Measurements from ENCODE around the gene DPH2.

DPH2 gene

GRCh38 chr1:44002606-44003157 is 32.9 kb downstream of the DPH2 start:
- ATAC-seq, result no peak
- no peak for TF ChIP-seq BACH2 (CRISPR knock-in tag; IDR thresholded peaks at IDR 0.05; ENCODE audit: borderline replicate concordance)
- no peak for TF ChIP-seq PPARA (CRISPR knock-in tag; IDR thresholded peaks at IDR 0.05; ENCODE audit: borderline replicate concordance)
- no peak for TF ChIP-seq RARB (CRISPR knock-in tag; IDR thresholded peaks at IDR 0.05)
- TF ChIP-seq ZC3H10 (CRISPR knock-in tag; IDR thresholded peaks at IDR 0.05), result no peak
- TF ChIP-seq ZFP30 (CRISPR knock-in tag; IDR thresholded peaks at IDR 0.05), result no peak
- no peak for TF ChIP-seq POU6F1 (CRISPR knock-in tag; IDR thresholded peaks at IDR 0.05; ENCODE audit: borderline replicate concordance, low read depth)
- no peak for TF ChIP-seq GLIS3 (CRISPR knock-in tag; IDR thresholded peaks at IDR 0.05)
- no peak for TF ChIP-seq ISL1 (CRISPR knock-in tag; IDR thresholded peaks at IDR 0.05)
- TF ChIP-seq ZFP3 (CRISPR knock-in tag; IDR thresholded peaks at IDR 0.05), result no peak
- TF ChIP-seq, protein P1, sequence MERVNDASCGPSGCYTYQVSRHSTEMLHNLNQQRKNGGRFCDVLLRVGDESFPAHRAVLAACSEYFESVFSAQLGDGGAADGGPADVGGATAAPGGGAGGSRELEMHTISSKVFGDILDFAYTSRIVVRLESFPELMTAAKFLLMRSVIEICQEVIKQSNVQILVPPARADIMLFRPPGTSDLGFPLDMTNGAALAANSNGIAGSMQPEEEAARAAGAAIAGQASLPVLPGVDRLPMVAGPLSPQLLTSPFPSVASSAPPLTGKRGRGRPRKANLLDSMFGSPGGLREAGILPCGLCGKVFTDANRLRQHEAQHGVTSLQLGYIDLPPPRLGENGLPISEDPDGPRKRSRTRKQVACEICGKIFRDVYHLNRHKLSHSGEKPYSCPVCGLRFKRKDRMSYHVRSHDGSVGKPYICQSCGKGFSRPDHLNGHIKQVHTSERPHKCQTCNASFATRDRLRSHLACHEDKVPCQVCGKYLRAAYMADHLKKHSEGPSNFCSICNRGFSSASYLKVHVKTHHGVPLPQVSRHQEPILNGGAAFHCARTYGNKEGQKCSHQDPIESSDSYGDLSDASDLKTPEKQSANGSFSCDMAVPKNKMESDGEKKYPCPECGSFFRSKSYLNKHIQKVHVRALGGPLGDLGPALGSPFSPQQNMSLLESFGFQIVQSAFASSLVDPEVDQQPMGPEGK (CRISPR knock-in tag; IDR thresholded peaks at IDR 0.05; ENCODE audit: borderline replicate concordance), result no peak
- TF ChIP-seq ZNF70 (CRISPR knock-in tag; IDR thresholded peaks at IDR 0.05), result no peak
- no peak for TF ChIP-seq SNAI2 (CRISPR knock-in tag; IDR thresholded peaks at IDR 0.05)
- no peak for TF ChIP-seq OSR1 (CRISPR knock-in tag; IDR thresholded peaks at IDR 0.05)
- TF ChIP-seq ARNTL (CRISPR knock-in tag; IDR thresholded peaks at IDR 0.05; ENCODE audit: borderline replicate concordance, low read depth), result no peak
- TF ChIP-seq ESRRG (CRISPR knock-in tag; IDR thresholded peaks at IDR 0.05), result no peak
- TF ChIP-seq ZNF565 (CRISPR knock-in tag; conservative IDR thresholded peaks at IDR 0.05; ENCODE audit: low read depth), result no peak
- TF ChIP-seq CSDC2 (CRISPR knock-in tag; IDR thresholded peaks at IDR 0.05), result no peak
- no peak for TF ChIP-seq TSHZ2 (CRISPR knock-in tag; IDR thresholded peaks at IDR 0.05)
- no peak for TF ChIP-seq TCF4 (CRISPR knock-in tag; IDR thresholded peaks at IDR 0.05; ENCODE audit: borderline replicate concordance)
- TF ChIP-seq TOX (CRISPR knock-in tag; IDR thresholded peaks at IDR 0.05; ENCODE audit: borderline replicate concordance), result no peak

- ATAC-seq, result no peak
- no peak for TF ChIP-seq POU6F1 (CRISPR knock-in tag; IDR thresholded peaks at IDR 0.05; ENCODE audit: borderline replicate concordance, low read depth)
- TF ChIP-seq, protein P1 (CRISPR knock-in tag; IDR thresholded peaks at IDR 0.05; ENCODE audit: borderline replicate concordance), result no peak
- no peak for TF ChIP-seq ZNF70 (CRISPR knock-in tag; IDR thresholded peaks at IDR 0.05)
- no peak for TF ChIP-seq SNAI2 (CRISPR knock-in tag; IDR thresholded peaks at IDR 0.05)
- TF ChIP-seq ISL1 (CRISPR knock-in tag; IDR thresholded peaks at IDR 0.05), result no peak
- no peak for TF ChIP-seq OSR1 (CRISPR knock-in tag; IDR thresholded peaks at IDR 0.05)
- no peak for TF ChIP-seq ESRRG (CRISPR knock-in tag; IDR thresholded peaks at IDR 0.05)
- no peak for TF ChIP-seq TSHZ2 (CRISPR knock-in tag; IDR thresholded peaks at IDR 0.05)
- no peak for TF ChIP-seq CSDC2 (CRISPR knock-in tag; IDR thresholded peaks at IDR 0.05)
- TF ChIP-seq, protein P2, sequence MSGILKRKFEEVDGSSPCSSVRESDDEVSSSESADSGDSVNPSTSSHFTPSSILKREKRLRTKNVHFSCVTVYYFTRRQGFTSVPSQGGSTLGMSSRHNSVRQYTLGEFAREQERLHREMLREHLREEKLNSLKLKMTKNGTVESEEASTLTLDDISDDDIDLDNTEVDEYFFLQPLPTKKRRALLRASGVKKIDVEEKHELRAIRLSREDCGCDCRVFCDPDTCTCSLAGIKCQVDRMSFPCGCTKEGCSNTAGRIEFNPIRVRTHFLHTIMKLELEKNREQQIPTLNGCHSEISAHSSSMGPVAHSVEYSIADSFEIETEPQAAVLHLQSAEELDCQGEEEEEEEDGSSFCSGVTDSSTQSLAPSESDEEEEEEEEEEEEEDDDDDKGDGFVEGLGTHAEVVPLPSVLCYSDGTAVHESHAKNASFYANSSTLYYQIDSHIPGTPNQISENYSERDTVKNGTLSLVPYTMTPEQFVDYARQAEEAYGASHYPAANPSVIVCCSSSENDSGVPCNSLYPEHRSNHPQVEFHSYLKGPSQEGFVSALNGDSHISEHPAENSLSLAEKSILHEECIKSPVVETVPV (CRISPR knock-in tag; IDR thresholded peaks at IDR 0.05), result no peak
- TF ChIP-seq ZFP30 (CRISPR knock-in tag; IDR thresholded peaks at IDR 0.05), result no peak
- no peak for TF ChIP-seq ZC3H10 (CRISPR knock-in tag; IDR thresholded peaks at IDR 0.05)
- TF ChIP-seq, protein P3, sequence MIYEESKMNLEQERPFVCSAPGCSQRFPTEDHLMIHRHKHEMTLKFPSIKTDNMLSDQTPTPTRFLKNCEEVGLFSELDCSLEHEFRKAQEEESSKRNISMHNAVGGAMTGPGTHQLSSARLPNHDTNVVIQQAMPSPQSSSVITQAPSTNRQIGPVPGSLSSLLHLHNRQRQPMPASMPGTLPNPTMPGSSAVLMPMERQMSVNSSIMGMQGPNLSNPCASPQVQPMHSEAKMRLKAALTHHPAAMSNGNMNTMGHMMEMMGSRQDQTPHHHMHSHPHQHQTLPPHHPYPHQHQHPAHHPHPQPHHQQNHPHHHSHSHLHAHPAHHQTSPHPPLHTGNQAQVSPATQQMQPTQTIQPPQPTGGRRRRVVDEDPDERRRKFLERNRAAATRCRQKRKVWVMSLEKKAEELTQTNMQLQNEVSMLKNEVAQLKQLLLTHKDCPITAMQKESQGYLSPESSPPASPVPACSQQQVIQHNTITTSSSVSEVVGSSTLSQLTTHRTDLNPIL (CRISPR knock-in tag; IDR thresholded peaks at IDR 0.05; ENCODE audit: low read depth), result no peak
- TF ChIP-seq TOX (CRISPR knock-in tag; IDR thresholded peaks at IDR 0.05; ENCODE audit: borderline replicate concordance), result no peak
- TF ChIP-seq BACH2 (CRISPR knock-in tag; IDR thresholded peaks at IDR 0.05; ENCODE audit: borderline replicate concordance), result no peak
- TF ChIP-seq ARNTL (CRISPR knock-in tag; IDR thresholded peaks at IDR 0.05; ENCODE audit: borderline replicate concordance, low read depth), result no peak
- TF ChIP-seq RARB (CRISPR knock-in tag; IDR thresholded peaks at IDR 0.05), result no peak
- TF ChIP-seq ZNF565 (CRISPR knock-in tag; conservative IDR thresholded peaks at IDR 0.05; ENCODE audit: low read depth), result no peak
Observed at GRCh38 chr1:44008259-44008658, 38.4 kb downstream of the DPH2 start.
